Adrenal gland (tissue), 12 donors: ENCODE data around the gene UGGT1. TPM values are rescaled to one million over a fixed set of nuclear protein-coding genes. Genes with fewer than 3 reads are reported as not detected.

Experiments
- DNase-seq, 7 donors: peaks; one replicate each; pipeline ENCODE4 v3.0.0-alpha.2; 2019 to 2020
- H3K27ac ChIP-seq, 5 donors: fragments of 200-600 bp; sonication (generic) in 4 of 5; 1 replicate in 3 of 5; 2 replicates in 2 of 5; pipeline versions ENCODE4 v1.5.1 to v1.8.0; 2016 to 2020; ENCODE audit warnings: mild to moderate bottlenecking in 1 of 5
- H3K27me3 ChIP-seq: fragments of 200-600 bp; 2 replicates; pipeline ENCODE4 v1.8.0; 2021
- H3K36me3 ChIP-seq, 2 donors: fragments of 200-600 bp; replicated peaks in 1 of 2; 1 replicate in 1 of 2; 2 replicates in 1 of 2; pipeline versions ENCODE4 v1.5.1 to v1.8.0; 2018 to 2022
- H3K4me1 ChIP-seq, 2 donors: fragments of 200-600 bp; replicated peaks in 1 of 2; 1 replicate in 1 of 2; 2 replicates in 1 of 2; pipeline versions ENCODE4 v1.5.1 to v1.8.0; 2018 to 2021
- H3K4me3 ChIP-seq, 4 donors: fragments of 200-600 bp; sonication (generic) in 3 of 4; one replicate each; pipeline ENCODE4 v1.5.1; 2016 to 2018
- H3K9me3 ChIP-seq, 3 donors: fragments of 200-600 bp; sonication (generic) in 1 of 3; replicated peaks in 1 of 3; 1 replicate in 2 of 3; 2 replicates in 1 of 3; pipeline versions ENCODE4 v1.5.1 to v1.8.0; 2016 to 2021
- POLR2A ChIP-seq, 2 donors: fragments of 450-650 bp; IDR thresholded peaks; one replicate each; pipeline ENCODE4 v1.6.1; 2017; ENCODE audit warnings: antibody characterized with exemption in 2 of 2, mild to moderate bottlenecking in 2 of 2, moderate library complexity in 1 of 2
- WGBS, 4 donors: extraction: QIAGEN DNeasy Blood & Tissue Kit in 2 of 4; methylation state at CpG; one replicate each; pipeline versions ENCODE4 v1.1.5 to v1.1.7; 2013 to 2017; 5-methylcytosine and 5-hydroxymethylcytosine counted together
- intact Hi-C, 2 donors: fragments of 100-400 bp; cut with DNase I; formaldehyde crosslinking; loops; one replicate each; pipeline versions ENCODE4 v1.14.1 to v1.15.0; 2022 to 2023
- polyA plus RNA-seq, 3 donors: library from polyadenylated mRNA; stranded (reverse); fragments of 200-250 nt in 2 of 3; fragments of 350-450 nt in 1 of 3; fragmentation: Illumina TruSeq in 1 of 3; extraction: RNeasy Lipid Tissue Mini Kit (QIAGEN cat#74804) in 1 of 3; gene quantifications; one replicate each; pipeline ENCODE4 v1.2.3, GENCODE V29; 2013 to 2014
- total RNA-seq, 9 donors: library from RNA; depleted of rRNA in 4 of 9; stranded (reverse); fragments of >200 nt in 4 of 9; fragments of 120-200 nt in 1 of 9; fragmentation: NEBNext Ultra II Directional in 1 of 9; extraction: Animal tissue kit (Norgen Biotek cat#: 25700) in 1 of 9; gene quantifications; one replicate each; pipeline versions ENCODE4 v1.1.0 to v1.2.4, GENCODE V29; 2013 to 2023
- TF ChIP-seq, protein P1 (sequence below), 6 experiments: fragments of 450-650 bp in 4 of 6; fragments of 200-600 bp in 2 of 6; sonication (generic) in 1 of 6; IDR thresholded peaks; 1 replicate in 5 of 6; 2 replicates in 1 of 6; pipeline versions ENCODE4 v1.5.1 to v1.8.0; 2016 to 2021; ENCODE audit warnings: antibody characterized with exemption in 6 of 6, mild to moderate bottlenecking in 2 of 6, moderate library complexity in 1 of 6
- donor health status: healthy with polysubstance abuse.
- donor health status: Bipolar disorder and iron deficiency.
- donor health status: DM: yes; HTN: yes; CAD: no.
- donor health status: DM: no; HTN: no; CAD: no.
- donor health status: DM: no; HTN: no; CAD: no.
- donor health status: DM: yes; HTN: yes; CAD: no.

The UGGT1 gene
- total and polyA plus RNA-seq, 12 donors, result 6.6 to 67.5 (median 41.5) TPM

DNA sequence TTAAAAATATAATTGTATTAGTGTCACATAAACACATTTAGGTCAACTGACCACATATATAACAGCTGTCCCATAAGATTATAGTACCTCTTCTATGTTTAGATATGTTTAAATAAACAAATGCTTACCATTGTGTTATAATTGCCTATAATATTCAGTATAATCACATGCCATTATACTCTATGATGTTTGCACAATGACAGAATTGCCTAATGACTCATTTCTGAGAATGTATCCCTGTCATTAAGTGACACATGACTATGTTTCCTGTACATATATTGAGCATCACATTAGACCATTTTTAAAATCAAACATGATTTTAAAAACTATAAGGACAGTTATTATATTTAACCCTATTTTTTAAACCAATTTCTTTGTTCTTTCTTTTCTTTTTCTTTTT is 137.9 kb downstream of the UGGT1 start:
- H3K9me3 ChIP-seq, result no peaks in the 10 kb centered on the region
- no peak for TF ChIP-seq POLR2A (IDR thresholded peaks at IDR 0.05)
- TF ChIP-seq, protein P1, sequence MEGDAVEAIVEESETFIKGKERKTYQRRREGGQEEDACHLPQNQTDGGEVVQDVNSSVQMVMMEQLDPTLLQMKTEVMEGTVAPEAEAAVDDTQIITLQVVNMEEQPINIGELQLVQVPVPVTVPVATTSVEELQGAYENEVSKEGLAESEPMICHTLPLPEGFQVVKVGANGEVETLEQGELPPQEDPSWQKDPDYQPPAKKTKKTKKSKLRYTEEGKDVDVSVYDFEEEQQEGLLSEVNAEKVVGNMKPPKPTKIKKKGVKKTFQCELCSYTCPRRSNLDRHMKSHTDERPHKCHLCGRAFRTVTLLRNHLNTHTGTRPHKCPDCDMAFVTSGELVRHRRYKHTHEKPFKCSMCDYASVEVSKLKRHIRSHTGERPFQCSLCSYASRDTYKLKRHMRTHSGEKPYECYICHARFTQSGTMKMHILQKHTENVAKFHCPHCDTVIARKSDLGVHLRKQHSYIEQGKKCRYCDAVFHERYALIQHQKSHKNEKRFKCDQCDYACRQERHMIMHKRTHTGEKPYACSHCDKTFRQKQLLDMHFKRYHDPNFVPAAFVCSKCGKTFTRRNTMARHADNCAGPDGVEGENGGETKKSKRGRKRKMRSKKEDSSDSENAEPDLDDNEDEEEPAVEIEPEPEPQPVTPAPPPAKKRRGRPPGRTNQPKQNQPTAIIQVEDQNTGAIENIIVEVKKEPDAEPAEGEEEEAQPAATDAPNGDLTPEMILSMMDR (IDR thresholded peaks at IDR 0.05), result no peak
- no peak for DNase-seq
- no peak overlapping the region for H3K4me3 ChIP-seq
- H3K36me3 ChIP-seq, result no peaks in the 10 kb centered on the region
- no peaks in the 10 kb centered on the region for H3K4me1 ChIP-seq
- no peaks in the 10 kb centered on the region for H3K27me3 ChIP-seq
- H3K27ac ChIP-seq, result no peak overlapping the region
- intact Hi-C loops, result no loop called here

DNA sequence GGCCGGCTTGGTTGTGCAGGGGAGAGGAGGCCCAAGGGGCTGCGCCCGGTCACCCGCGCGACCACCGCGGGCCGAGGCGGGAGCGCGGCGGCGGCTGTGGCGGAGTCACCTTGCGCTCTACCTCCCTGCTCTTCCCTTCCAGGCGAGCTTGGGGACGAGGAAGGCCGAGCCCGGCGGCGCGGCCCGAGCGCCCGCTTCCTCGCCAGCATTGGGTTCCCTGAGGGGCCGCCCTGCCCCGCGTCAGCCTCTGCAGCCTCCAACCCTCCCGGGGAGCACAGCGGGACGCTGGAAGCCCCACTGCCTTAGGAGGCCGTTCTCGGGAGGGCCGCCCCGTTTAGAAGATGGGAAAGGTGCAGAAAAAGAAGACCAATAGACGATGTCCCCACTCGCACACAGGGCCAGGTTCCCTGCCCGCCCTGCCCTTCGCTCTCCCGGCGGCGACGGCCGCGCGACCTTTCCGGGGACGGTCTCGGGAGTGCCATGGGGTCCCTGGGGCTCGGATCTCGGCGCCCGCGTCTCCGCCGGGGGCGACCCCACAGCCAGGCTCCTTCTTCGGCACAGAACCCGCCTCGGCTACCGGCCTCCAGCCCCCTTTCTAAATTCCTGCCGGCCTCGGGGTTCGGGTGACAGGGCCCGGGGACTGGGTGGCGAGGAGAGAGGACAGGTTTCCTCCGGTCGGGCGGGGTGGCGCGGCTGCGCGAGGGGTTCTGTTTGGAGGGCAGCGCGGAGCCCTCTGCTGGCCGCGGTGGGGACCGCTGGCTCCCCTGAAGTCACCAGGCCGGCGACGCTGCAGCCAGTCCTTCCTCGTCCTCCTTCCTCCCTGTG is 142.2 kb downstream of the UGGT1 start:
- H3K27ac ChIP-seq, result peak overlapping the region in 4 of 5 donors; percentile 69 to 89 (median 82)
- no peaks in the 10 kb centered on the region for H3K27me3 ChIP-seq
- no peaks in the 10 kb centered on the region for H3K9me3 ChIP-seq
- peaks cover 0 to 11% of the 10 kb centered on the region in 2 donors for H3K4me1 ChIP-seq
- H3K4me3 ChIP-seq, result peak overlapping the region; percentile 27 to 86 (median 78)
- TF ChIP-seq POLR2A (IDR thresholded peaks at IDR 0.05), result peak in 1 of 2 donors; percentile 57
- TF ChIP-seq, protein P1 (IDR thresholded peaks at IDR 0.05), result peak; percentile 68 to 95 (median 88)
- intact Hi-C loops, result loop anchor here (10.0 kb wide), 3 partner anchors 48 to 168 kb away; no protein-coding TSS in a partner anchor
- 0 to 3% (median 0%) methylated on average over 8 to 84 of the region's 84 CpGs for WGBS, 4 donors
- no peaks in the 10 kb centered on the region for H3K36me3 ChIP-seq
- peak; percentile 89 to 96 (median 92) for DNase-seq

DNA sequence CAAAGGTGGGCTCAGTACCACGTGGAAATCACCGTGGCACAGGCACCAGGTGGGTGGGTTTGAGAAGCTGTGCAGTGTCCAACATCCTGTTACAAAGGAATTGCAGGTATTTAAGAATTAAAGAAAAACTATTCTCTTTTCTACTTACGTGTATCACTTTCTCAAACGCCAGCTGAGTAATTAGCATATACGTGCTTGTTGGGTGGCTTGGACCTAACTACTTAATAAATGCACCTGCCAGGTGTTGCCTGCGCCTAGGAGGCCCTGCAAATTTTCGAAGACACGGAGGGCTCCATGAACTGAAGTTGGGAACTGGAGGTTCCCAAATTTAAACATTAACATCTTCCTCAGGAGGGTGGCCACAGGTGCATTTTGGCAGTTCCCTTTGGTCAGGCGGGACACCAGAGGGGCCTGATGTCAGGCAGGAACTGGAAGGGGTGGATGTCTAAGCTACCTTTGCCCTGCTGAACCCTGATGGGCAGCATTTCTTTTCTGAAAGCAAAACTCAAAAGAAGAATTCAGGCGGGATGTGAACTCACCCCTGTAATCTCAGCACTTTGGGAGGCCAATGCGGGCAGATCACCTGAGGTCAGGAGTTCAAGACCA is 142.9 kb downstream of the UGGT1 start:
- no peaks in the 10 kb centered on the region for H3K9me3 ChIP-seq
- WGBS, 4 donors, result 39 to 51% (median 44%) methylated on average over 9 to 11 of the region's 11 CpGs
- peaks cover 0 to 11% of the 10 kb centered on the region in 2 donors for H3K4me1 ChIP-seq
- no peak overlapping the region for H3K27ac ChIP-seq
- no peak for DNase-seq
- no peaks in the 10 kb centered on the region for H3K27me3 ChIP-seq
- intact Hi-C loops, result loop anchor here (10.0 kb wide), 3 partner anchors 49 to 169 kb away; no protein-coding TSS in a partner anchor
- peak overlapping the region in 1 of 4 donors; percentile 86 for H3K4me3 ChIP-seq
- H3K36me3 ChIP-seq, result no peaks in the 10 kb centered on the region
- TF ChIP-seq POLR2A (IDR thresholded peaks at IDR 0.05), result no peak
- TF ChIP-seq, protein P1 (IDR thresholded peaks at IDR 0.05), result no peak

DNA sequence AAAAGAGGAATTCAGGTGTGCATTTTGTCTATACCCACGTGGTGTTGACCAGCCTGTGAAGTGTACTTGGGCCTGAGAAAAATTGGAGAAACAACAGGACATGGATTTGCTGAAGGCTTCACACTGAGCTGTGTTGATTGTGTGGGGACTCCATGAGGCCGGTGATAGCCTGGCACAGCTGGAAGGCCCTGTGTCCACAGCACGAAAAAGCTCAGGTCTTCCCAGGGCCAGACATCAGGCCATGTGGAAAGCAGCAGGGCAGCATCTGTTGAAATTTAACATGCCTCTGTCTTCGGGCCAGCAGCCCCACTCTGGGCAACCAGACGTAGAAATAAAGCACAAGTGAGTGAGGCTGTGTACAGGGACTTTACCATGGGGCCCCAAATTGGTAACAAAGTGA is 143.6 kb downstream of the UGGT1 start:
- Histone ChIP-seq H3K27ac (no peak overlapping the region), H3K9me3 (no peaks in the 10 kb centered on the region), H3K4me3 (no peak overlapping the region), H3K4me1 (peaks cover 0 to 11% of the 10 kb centered on the region in 2 donors), H3K27me3 (no peaks in the 10 kb centered on the region), H3K36me3 (no peaks in the 10 kb centered on the region)
- intact Hi-C loops, result loop anchor here (10.0 kb wide), 3 partner anchors 50 to 170 kb away; no protein-coding TSS in a partner anchor
- TF ChIP-seq POLR2A (IDR thresholded peaks at IDR 0.05), result no peak
- TF ChIP-seq, protein P1 (IDR thresholded peaks at IDR 0.05), result no peak
- DNase-seq, result no peak
- 73 to 91% (median 87%) methylated on average over 5 of the region's 5 CpGs for WGBS, 4 donors
